ENCODE data around the gene PLIN1.
A peak's percentile ranks its signal among the peaks of the same experiment; 100 is the strongest.

Gene PLIN1

DNA sequence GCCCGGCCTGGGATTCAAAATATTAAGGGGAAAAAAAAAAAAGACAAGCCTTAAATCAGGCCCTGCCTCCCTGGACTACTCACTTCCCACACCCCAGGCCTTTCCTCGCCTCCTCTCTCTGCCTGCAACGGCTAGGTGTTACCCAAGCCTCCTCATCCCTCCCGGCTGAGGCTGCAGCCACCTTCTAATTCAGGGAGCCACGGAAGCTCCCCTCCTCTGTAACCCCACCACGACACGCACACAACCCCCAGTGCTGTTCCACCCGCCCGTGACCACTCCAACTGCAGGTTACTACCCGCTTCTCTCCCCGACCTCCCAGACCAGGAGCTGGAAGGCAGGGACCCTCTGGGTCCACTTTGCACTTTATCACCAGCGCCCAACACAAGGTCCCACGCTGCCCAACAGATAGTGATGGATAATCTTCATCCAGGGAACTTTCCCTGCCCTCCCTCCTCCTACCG, 24.8 kb downstream of the PLIN1 start:
- DNase-seq (ENCODE audit: low spot score): no peak

DNA sequence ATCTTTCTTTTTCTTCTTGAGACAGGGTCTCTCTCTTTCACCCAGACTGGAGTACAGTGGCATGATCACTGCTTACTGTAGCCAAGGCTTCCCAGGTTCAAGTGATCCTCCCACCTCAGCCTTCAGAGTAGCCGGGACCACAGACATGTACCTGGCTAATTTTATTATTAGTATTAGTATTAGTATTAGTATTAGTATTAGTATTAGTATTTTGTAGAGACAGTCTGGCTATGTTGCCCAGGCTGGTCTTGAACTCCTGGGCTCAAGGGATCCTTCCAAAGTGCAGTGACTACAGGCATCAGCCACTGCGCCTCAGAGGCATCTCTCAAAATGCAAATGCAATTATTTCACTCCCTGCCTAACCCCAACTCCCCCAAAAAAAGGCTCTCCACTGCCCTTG, 25.6 kb downstream of the PLIN1 start:
- DNase-seq (ENCODE audit: low spot score): no peak

DNA sequence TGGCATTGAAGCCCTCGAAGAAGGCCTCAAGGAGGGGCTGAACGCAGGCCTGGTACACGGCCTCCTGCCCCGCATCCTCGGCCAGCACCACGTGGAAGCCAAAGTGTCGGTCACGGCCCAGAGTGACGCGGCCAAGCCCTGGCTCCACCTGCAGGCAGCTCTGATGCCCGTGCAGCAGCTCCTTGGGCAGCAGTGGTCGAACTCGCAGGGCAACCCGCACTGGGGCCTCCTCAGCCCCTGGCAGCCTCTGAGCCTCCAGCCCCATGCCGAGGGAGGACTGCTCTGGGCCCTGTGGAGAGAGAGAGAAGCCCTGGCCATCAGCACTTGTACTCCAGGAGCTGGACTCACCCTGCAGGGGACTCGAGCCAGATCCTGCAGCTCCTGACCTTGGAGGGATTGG, 26.5 kb downstream of the PLIN1 start:
- DNase-seq (ENCODE audit: low spot score): no peak

DNA sequence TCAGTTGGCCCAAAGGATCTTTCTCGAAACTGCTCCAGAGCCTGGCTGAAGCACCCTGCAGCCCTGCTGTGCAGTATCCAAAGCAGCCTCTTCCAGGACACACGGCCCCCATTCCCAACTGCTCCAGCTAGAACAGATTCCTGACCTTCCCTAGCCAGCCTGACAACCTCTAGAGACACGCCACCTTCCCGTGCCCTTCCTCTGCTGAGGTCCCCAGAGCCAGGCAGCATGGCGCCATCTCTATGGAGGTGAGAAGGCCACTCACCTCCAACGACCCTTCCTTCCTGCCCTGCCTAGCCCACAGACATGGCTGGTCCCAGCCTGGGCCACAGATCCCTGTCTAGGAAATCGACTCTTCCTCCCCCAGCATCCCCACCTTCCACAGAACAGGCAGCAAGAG, 27.0 kb downstream of the PLIN1 start:
- no peak for DNase-seq (ENCODE audit: low spot score)

DNA sequence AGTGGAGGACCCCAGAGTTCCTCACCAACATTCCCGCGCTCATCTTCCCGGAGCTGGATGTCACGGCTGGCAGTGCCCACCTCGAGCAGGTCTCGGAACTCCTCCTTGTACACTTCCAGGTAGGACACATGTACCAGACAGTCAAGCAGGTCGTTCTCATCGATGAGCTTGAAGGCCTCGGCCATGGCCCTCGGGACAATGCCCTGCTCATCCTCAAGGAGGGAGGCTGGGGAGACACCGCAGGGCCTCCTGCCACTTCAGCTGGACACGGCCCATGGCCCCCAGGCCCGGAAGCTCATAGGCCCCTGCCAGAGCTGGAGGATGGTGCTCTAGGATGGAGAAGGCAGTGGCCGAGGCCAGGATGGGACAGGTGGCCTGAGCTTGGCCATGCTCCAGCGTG, 29.5 kb downstream of the PLIN1 start:
- no peak for DNase-seq (ENCODE audit: low spot score)

DNA sequence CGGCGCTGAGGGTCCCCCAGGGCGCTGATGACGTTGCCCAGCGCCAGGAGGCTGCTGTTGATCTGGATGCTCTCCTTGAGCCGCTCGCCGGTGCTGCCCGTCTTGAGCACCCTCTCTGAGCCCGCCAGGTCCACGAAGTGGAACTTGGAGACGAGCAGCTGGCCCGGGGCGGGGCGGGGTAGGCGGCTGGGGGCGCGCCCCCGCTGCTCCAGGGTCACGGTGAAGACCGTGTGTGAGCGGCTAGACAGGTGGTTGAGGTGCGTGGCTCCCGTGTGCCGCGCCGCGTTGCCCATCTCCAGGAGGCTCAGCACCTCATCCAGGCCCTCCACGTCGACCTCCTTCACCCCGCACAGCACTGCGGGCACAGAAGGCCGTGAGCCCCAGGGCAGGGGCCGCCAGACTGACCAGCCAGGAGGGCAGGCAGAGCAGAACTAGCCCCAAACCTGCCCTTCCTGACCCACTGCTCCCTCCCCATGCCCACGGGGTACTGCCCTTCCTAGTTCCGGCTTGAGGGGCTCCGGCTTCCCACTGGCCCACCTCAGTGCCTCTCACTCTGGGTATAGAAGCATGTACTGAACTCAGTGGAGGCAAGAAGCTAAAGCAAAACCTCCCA, 30.0 kb downstream of the PLIN1 start:
- DNase-seq (ENCODE audit: low spot score): no peak

DNA sequence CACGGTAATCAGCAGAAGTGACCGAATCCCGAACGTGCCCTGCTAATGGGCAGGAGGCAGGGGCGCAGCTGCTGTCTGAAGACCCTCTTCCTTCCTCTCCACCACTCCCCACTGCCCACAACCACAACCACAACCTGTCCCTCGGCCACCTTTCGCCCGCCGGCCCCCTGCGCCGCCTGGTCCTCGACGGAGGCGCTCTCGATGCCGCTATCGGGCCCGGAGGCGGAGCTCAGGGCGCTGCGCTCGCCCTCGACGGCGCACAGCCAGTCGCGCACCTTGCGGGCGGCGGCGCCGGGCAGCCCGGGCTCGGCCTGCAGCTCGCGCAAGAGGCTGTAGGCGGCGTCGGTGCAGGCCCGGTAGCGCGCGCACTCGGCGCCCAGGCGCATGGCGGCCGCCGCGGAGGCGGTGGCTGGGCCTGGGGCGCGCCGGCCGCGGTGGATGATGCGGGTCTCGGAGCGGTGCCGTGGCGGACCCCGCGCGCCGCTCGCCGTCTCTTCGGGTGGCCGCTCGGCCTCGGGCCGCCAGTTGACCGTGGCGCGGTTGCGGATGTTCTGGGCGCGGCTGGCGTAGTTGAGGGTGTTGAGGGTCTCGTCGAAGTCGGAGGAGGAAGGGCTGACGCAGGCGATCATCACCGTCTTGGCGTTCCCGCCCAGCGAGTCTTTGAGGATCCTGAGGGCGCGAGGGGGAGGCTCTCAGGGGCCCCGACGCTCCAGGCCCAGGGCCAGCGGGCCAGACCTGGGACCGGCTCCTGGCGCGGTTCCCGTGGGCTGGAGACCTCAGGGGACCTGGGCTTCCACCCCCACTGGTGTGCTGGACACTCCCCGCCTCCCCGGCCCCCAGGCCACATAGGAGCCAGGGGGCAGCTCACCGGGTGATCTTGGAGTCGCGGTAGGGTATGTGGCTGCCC, 30.8 kb downstream of the PLIN1 start:
- DNase-seq (ENCODE audit: low spot score): no peak

DNA sequence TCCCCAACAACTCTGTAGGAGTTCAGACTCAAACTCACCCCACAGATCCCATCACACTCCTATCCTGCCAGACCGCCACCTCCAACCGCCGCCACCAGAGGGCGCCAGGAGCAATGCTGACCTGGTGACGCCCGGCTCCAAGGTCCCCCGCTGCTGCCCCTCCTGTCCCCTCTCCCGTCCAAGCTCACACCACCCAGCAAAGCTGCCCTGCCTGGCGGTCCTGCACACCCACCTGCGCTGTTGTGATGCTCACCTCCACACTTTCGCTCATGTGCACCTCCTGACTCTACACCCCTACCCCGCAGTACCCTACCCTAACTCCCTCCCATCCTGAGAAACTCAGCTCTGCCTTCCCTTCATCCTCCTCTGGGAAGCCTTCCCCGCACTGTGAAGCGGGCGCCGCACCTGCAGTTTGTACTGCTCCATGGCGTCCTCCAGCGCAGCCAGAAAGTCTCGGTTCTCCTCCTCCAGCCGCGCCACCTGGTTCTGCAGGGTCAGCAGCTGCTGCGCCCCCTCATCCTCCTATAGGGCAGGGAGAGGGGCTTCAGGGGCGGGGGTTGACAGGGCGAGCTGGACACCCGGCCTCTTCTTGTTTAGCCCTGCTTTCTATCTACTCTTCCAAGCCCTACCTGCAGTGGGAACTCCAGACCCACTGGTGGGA, 31.8 kb downstream of the PLIN1 start:
- peak; percentile 77 for DNase-seq (ENCODE audit: low spot score)

DNA sequence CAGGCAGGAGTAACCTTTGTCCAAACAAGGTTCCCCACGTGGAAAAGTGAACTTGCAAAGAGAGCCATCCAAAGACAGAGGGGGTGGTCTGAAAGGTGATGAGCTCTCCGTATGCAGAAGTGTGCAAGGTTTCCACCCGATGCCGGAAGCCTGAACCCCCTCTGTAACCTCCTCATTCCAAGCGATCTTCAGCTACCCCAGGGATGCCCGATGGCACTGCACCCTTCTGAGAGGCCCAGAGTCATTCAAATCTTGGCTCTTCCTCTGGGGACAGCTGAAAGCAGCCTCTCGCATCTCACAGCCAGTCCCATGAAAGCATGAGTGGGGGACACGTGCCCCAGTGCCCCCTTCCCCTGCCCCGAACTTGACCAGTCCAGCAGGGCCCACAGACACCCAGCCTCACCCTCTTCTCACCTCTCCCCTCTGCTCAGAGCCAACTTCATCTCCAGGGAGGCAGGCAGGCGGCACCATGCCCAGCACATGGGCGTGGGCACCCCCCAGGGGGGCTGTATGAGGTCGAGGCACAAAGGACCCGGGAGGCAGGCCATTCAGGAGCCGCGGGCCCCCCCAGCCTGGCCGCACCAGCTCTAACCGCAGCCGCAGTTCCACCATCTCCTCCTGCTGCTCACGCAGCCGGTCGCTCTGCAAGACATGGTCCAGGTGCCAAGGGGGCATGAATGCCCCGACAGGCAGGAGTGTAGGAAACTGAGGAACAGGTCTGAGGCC, 32.6 kb downstream of the PLIN1 start:
- no peak for DNase-seq (ENCODE audit: low spot score)

DNA sequence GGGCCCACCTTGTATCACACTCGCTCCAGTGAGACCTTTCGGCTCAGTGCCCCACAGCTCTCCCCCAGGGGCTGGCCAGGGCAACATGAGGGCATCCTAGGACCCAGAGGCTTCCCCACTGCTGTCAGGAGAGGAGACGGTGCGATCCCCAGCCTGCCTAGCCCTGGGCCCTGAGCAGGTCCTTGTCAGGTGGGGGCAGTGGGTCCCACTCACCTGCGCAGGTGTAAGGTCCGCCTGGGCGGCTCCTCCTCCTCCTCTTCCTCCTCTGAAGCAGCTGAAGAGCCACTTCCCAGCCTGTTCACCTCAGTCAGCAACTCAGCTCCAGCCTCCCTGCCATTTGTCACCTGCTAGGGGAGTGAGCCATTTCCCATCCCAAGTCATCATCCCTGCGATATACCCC, 33.5 kb downstream of the PLIN1 start:
- no peak for DNase-seq (ENCODE audit: low spot score)

DNA sequence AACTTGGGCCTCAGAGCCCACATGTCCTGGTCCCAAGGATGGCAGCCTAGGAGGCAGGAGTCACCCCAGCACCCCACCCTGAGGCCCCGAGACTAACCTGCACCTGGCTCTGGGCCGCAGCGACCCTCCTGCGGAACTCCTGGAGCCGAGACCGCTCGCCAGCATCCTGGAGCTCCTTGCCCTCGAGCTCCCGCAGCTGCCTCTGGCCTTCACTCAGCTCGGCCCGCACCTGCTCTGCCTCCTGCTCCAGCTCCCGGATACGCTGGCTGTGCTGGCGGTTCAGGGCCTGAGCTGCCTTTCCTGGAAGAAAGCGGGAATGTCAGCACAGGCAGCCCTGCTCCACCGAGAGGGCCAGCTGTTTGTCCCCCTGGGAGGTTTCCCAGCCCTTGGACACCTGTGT, 37.1 kb downstream of the PLIN1 start:
- DNase-seq (ENCODE audit: low spot score): no peak

DNA sequence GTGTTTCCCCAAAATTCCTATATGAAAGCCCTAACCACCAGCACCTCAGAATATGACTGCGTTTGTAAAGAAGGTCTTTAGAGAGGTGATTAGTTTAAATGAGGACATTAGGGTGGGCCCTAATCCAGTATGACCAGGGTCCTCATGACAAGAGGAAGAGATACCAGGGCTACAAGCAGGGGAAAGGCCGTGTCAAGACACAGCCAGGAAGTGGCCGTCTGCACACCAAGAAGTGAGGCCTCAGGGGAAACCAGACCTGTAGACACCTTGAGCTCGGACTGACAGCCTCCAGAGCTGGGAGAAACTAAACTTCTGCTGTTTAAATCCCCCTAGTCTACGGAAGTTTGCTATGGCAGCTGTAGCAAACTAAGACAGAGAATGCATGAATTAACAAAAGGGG, 38.1 kb downstream of the PLIN1 start:
- DNase-seq (ENCODE audit: low spot score): no peak

DNA sequence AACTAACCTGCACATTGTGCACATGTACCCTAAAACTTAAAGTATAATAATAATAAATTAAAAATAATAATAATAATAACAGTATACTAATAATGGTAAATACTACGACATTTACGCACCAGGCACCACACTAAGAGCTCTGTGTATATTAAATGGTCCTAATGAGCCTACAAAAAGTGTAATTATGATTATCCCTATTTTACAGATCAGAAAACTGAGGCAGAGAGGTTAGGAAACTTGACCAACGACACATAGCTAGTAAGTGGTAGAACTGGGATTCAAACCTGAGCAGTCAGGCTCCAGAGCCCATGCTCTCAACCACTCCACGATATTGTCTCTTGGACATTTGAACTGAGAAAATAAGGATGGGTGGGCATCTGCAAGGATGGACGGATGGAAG, 38.9 kb downstream of the PLIN1 start:
- DNase-seq (ENCODE audit: low spot score): no peak

DNA sequence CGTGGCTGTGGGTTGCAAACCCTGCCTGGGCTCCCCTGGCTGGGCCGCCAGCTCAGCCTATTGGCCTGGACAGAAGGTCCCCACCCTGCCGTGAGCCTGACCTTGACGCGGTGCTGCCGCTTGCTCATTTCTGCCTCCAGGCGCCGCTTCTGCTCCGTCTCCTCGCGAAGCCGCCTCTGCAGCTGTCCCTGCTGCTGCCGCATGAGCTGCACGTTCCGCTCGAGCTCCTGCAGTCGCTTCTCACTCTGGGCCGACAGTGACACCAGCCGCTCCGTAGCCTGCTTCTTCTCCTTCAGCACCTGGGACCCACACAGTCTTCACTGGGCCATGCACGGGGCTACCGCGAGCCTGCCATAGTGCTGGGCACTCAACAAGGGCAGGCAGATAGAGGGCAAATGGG, 45.6 kb downstream of the PLIN1 start:
- no peak for DNase-seq (ENCODE audit: low spot score)

DNA sequence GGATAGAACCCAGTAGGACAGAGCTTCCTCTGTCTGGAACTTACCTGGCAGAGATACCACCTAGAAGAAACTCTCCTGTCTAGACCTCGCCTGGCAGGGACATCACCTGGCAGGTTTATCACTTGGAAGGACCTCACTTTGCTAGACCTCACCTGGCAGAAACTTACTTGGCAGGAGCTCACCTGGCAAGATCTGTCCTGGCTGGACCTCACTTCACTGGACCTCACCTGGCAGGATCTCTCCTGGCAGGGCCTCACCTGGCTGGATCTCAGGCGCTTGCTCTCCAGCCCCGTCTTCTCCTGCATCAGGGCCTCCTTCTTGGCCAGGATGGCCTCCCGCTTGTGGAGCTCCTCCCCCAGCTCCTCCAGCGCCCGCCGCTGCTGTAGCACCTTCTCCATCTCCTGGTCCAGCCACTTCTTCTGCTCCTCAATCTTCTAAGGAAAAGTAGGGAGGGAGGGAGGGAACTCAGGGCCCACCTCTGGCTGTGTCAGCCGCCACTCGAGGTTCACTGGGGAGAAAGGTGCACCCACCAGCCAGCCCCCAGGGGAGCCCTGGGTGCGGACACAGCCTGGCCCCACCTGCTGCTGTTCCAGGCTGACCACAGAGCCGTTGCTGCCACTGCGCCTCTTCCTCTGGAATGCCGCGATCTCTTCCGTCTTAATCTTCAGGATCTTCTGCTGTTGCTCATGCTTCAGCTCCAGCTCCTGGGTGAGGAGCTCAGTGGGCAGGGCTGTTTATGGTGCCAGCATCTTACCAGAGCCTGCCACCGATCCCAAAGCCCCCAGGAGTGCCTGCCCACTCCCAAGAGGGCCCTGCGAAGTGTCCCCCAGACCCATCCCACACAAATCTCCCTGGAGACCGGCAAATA, 46.4 kb downstream of the PLIN1 start:
- DNase-seq (ENCODE audit: low spot score): no peak

DNA sequence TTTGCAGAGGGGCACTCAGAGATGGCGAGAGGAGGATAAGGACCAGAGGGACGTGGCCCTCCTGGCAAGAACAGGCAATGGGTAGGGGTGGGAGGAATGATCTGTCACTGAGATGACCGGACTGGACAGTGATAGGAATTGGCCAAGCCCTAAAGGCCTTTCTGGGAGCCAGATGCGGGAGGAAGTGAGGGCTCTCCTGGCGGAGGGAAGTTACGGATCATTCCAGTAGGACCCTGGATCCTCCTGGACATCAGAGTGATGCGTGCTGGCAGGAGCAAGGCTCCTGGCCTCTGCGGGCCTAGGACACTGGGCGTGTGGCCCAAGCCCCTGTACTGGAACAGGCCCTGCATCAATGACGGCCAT, 47.3 kb downstream of the PLIN1 start:
- DNase-seq (ENCODE audit: low spot score): no peak

DNA sequence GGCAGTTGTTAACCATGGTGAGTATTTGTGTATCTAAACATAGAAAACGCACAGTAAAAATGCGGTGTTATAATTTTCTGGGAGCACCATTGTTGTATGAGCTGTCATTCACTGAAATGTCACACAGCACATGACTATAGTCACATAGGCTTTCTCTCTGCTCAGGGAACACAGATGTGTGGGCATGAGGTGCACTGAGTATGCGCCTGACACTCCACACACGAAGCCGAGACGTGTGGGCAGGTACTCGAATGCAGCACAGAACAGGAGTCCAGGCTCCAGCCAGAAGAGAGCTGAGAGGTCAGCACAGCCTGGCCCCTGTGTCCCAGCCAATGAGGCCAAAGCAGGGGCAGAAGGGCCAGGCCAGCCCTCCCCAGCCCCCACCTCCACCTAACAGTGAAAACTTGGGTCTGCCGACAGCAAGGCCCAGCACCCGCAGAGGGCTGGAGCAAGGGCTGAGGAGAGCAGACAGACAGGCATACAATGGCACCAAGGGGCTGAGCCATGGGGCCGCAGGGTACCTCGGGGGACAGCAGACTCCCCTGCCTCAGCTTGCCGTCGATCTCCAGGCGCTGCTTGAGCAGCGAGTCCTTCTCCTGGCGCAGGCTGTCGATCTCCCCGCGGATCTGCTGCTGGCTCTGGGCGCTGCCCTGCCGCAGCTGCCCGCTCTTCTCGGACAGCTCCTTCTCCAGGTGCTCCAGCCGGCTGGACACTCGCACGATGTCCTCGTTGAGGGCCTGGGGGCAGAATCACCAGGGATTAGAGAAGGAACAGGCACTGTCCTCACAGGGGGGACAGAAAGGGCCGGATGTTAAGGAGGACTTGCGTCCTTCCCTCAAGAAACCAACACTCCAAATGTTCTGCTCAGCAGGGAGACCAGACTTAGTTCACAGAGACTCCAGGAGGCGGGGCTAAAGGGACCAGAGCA, 47.9 kb downstream of the PLIN1 start:
- DNase-seq (ENCODE audit: low spot score): no peak

DNA sequence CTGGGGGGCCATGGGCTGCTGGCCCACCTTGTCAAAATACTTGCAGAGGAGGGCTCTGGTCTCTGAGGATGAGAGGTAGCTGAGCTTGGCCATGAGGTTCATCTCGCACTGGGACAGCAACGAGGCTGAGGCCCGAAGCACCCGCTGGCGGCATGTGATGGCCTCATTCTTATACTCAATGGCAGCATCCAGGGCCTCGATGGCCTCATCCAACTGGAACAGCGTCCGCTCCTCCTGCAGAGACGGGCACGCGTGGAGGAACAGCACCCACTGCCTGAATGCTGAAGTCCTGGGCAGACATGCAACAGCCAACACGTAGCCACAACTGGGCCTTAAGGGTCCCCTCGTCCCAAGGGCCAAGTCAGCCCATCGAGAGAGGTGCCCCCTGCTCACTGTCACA, 48.9 kb downstream of the PLIN1 start:
- DNase-seq (ENCODE audit: low spot score): no peak

DNA sequence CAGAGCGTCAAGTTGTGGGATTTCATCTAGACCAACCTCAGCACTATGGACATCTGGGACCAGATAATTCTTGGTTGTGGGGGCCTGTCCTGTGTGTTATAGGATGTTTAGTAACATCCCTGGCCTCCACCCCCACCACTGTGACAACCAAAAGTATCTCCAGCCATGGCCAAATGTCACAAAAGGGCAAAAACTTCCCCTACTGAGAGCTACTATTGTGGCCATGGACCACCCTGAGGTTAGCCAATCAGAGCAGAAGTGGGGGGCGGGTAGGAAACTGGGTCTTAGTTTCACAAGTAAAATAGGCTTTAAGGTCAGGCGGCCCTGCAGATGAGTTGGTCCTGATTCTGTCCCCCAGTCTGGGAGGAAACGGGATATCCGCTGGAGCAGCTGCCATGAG, 49.3 kb downstream of the PLIN1 start:
- DNase-seq (ENCODE audit: low spot score): no peak
